CD4-positive, alpha-beta memory T cell (primary cell): ENCODE results near the gene ITPK1. TPM values are rescaled to one million over a fixed set of nuclear protein-coding genes. Genes with fewer than 3 reads are reported as not detected.

Experiments used
- CTCF ChIA-PET: fragments of 350-600 bp; sonication (Branson Sonifier 250); formaldehyde crosslinking; loops from one replicate; lab custom pipeline; 2021; ENCODE audit warnings: inconsistent platforms; ENCODE audit not compliant: partially characterized antibody; lab: Charles Lee
- POLR2A ChIA-PET: fragments of 350-600 bp; sonication (Branson Sonifier 250); formaldehyde crosslinking; loops from one replicate; lab custom pipeline; 2021; ENCODE audit not compliant: partially characterized antibody; lab: Charles Lee
- DNase-seq, 5 donors: peaks; one replicate each; pipeline versions ENCODE4 v3.0.0 to v3.0.0-alpha.2; 2020 to 2022; ENCODE audit warnings: mixed read lengths in 1 of 5
- H3K27ac ChIP-seq: one replicate; pipeline ENCODE4 v1.7.0; 2013; ENCODE audit warnings: low read depth, low read length
- H3K27me3 ChIP-seq: 2 replicates; pipeline ENCODE4 v1.7.0; 2013; ENCODE audit warnings: mild to moderate bottlenecking, low read length, moderate library complexity; ENCODE audit not compliant: insufficient read depth
- H3K36me3 ChIP-seq: 2 replicates; pipeline ENCODE4 v1.7.0; 2013; ENCODE audit warnings: mild to moderate bottlenecking, low read length, moderate library complexity; ENCODE audit not compliant: insufficient read depth
- H3K4me1 ChIP-seq: 2 replicates; pipeline ENCODE4 v1.7.0; 2013; ENCODE audit warnings: mild to moderate bottlenecking, low read length, moderate library complexity; ENCODE audit not compliant: insufficient read depth
- H3K4me3 ChIP-seq, 2 donors: one replicate each; pipeline ENCODE4 v1.7.0; 2013; ENCODE audit warnings: low read length in 2 of 2, mild to moderate bottlenecking in 1 of 2
- H3K9me3 ChIP-seq, 2 donors: one replicate each; pipeline ENCODE4 v1.7.0; 2013; ENCODE audit warnings: low read length in 2 of 2, control low read depth in 1 of 2; ENCODE audit not compliant: control insufficient read depth in 1 of 2
- H3K27ac Mint-ChIP-seq, 7 donors: one replicate each; pipeline ENCODE4 v1.8.0; 2020 to 2021; ENCODE audit warnings: mixed read lengths in 7 of 7, mild to moderate bottlenecking in 6 of 7, inconsistent platforms in 3 of 7, moderate library complexity in 3 of 7
- H3K27me3 Mint-ChIP-seq, 2 donors: one replicate each; pipeline ENCODE4 v1.8.0; 2020 to 2021; ENCODE audit warnings: mixed read lengths in 2 of 2
- H3K36me3 Mint-ChIP-seq, 2 donors: one replicate each; pipeline ENCODE4 v1.8.0; 2020 to 2021; ENCODE audit warnings: mixed read lengths in 2 of 2, inconsistent platforms in 1 of 2, mild to moderate bottlenecking in 1 of 2
- H3K4me1 Mint-ChIP-seq, 4 donors: one replicate each; pipeline ENCODE4 v1.8.0; 2020 to 2021; ENCODE audit warnings: mixed read lengths in 4 of 4, mild to moderate bottlenecking in 1 of 4
- H3K4me3 Mint-ChIP-seq, 8 donors: one replicate each; pipeline ENCODE4 v1.8.0; 2020 to 2021; ENCODE audit warnings: mixed read lengths in 8 of 8, mild to moderate bottlenecking in 7 of 8, moderate library complexity in 6 of 8, inconsistent platforms in 3 of 8
- H3K9me3 Mint-ChIP-seq, 8 donors: one replicate each; pipeline ENCODE4 v1.8.0; 2020 to 2021; ENCODE audit warnings: mixed read lengths in 8 of 8, mild to moderate bottlenecking in 5 of 8, inconsistent platforms in 3 of 8, moderate library complexity in 1 of 8
- intact Hi-C: fragments of 100-400 bp; cut with micrococcal nuclease; formaldehyde crosslinking; loops from one replicate; pipeline ENCODE4 v1.15.1; 2023
- polyA plus RNA-seq, 2 donors: library from polyadenylated mRNA; unstranded; fragments of 300-500 nt; fragmentation: Illumina TruSeq; gene quantifications; one replicate each; pipeline ENCODE4 v1.2.3, GENCODE V29; 2021
- total RNA-seq, 2 experiments: library from RNA; stranded (reverse); gene quantifications; one replicate each; pipeline ENCODE4 v1.2.3, GENCODE V29; 2021

ITPK1 gene
- total and polyA plus RNA-seq, 4 experiments from 2014 or later = 12.5 to 30.0 (median 26.9) TPM

DNA sequence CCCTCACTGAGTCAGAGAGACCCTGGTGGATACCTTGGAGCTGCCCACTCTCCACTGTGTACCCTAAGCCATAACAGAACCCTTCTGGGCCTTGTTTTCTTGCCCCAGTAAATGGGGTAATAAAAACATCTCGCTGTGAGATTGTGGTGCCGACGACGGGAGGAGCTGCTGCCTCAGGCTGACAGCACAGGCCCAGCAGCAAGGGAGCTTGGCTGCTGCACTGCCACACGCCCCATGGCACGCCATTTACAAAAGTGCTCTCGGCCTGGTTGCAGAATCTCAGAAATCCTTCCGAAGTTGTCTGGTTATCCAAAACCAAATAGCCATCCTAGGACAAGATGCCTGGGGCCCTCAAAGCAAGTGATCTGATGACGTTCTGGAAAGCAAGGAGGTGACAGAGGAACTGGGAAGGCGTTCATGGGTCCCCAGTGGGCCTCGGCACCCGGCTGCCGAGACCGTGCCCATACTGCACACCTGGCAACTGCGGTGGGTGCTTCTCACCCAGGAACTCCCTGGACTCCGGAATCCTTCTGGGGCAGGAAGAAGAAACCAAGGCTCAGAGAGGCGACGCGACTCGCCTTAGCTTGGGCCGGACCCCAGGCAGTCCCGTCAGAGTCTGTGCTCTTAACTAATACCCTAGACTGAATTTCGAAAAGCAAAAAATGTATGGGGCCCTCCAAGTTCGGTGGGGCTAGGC is 166.1 kb downstream of the ITPK1 start:
- no peak for DNase-seq
- no peaks in the 10 kb centered on the region for H3K27me3 Mint-ChIP-seq
- Histone ChIP-seq H3K4me1 (no peaks in the 10 kb centered on the region), H3K4me3 (no peak overlapping the region), H3K36me3 (peaks cover under 1% of the 10 kb centered on the region), H3K9me3 (no peaks in the 10 kb centered on the region), H3K27ac (no peak overlapping the region), H3K27me3 (no peaks in the 10 kb centered on the region)
- intact Hi-C loops = loop anchor here (5.0 kb wide), 1 partner anchor 958 kb away; no protein-coding TSS in a partner anchor
- peaks cover 0 to 2% (median 0%) of the 10 kb centered on the region in 8 donors for H3K9me3 Mint-ChIP-seq
- H3K4me1 Mint-ChIP-seq = peaks cover 3 to 9% (median 5%) of the 10 kb centered on the region in 4 donors
- no peak overlapping the region for H3K4me3 Mint-ChIP-seq
- H3K27ac Mint-ChIP-seq = no peak overlapping the region
- ChIA-PET CTCF (interaction anchor here (1.5 kb wide), 1 partner anchor 183 kb away, joined by 6 read pairs; no protein-coding TSS in a partner anchor), POLR2A (no interaction called here)
- H3K36me3 Mint-ChIP-seq = peaks cover 13 to 27% of the 10 kb centered on the region in 2 donors

DNA sequence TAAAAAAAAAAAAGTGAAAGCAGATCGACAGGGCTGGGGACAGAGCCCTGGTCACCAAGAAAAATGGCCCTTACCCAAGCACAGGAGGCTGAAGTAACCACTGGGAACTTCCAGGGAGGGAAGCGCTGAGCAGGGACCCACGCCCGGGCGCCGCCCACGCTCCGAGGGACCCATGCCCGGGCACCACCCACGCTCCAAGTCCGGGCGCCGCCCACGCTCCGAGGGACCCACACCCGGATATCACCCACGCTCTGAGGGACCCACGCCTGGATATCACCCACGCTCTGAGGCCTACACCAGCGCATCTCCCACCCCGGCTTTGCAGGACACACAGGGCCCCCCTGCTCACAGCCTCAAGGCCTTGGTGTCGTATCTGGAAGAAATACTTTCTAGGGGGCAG is 167.1 kb downstream of the ITPK1 start:
- H3K36me3 ChIP-seq = peaks cover 5% of the 10 kb centered on the region
- CTCF ChIA-PET = interaction anchor here (1.5 kb wide), 1 partner anchor 184 kb away, joined by 6 read pairs; no protein-coding TSS in a partner anchor

DNA sequence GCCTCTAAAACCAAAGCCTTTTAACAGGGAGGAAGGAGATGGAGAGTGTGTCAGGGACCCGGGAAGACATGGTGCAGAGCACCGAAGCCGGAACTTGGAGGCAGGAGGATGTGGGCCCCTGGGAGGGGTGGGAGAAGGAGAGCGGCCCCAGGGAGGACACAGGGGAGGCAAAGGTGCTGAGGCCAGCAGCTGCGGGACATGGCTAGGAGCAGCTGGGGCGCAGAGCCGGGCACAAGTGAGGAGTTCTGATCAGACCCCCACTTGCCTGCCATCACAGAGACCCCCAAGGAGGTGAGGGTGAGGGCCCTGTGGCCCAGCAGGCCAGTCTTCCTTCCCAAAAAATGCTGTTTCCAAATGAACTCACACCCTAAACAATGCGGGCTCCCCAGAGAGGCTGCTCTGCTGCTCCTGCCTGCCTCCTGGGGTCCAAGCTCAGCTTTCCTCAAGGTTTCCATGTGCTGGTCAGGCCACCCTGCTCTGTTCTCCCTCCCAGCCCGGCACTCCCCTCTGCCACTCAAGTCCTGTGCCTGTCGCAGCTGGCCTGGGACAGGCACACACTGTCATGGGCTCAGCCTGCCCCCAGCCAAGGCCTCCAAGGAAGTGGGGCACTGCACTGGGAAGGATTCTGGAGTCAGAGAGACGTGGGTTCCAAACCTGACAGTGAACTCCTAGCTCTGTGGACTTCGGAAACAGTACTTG is 168.7 kb downstream of the ITPK1 start:
- Histone ChIP-seq H3K4me1 (no peaks in the 10 kb centered on the region), H3K9me3 (no peaks in the 10 kb centered on the region), H3K4me3 (no peak overlapping the region), H3K27me3 (no peaks in the 10 kb centered on the region), H3K36me3 (peaks cover 5% of the 10 kb centered on the region), H3K27ac (no peak overlapping the region)
- Mint-ChIP-seq H3K27ac (peak overlapping the region in 1 of 7 donors; percentile 70), H3K4me1 (peaks cover 1 to 5% (median 2%) of the 10 kb centered on the region in 4 donors), H3K36me3 (peaks cover 18 to 38% of the 10 kb centered on the region in 2 donors), H3K27me3 (no peaks in the 10 kb centered on the region), H3K4me3 (no peak overlapping the region), H3K9me3 (peaks cover 0 to 2% (median 0%) of the 10 kb centered on the region in 8 donors)
- DNase-seq = no peak
- ChIA-PET POLR2A (no interaction called here), CTCF (no interaction called here)
- intact Hi-C loops = no loop called here

More for the DNA sequence above, 167.1 kb downstream of the ITPK1 start:
- POLR2A ChIA-PET = no interaction called here
- Mint-ChIP-seq H3K36me3 (peaks cover 18 to 31% of the 10 kb centered on the region in 2 donors), H3K9me3 (peaks cover 0 to 2% (median 0%) of the 10 kb centered on the region in 8 donors), H3K27ac (no peak overlapping the region), H3K27me3 (no peaks in the 10 kb centered on the region), H3K4me1 (peaks cover 3 to 9% (median 5%) of the 10 kb centered on the region in 4 donors), H3K4me3 (no peak overlapping the region)
- intact Hi-C loops = no loop called here
- Histone ChIP-seq H3K4me3 (no peak overlapping the region), H3K4me1 (no peaks in the 10 kb centered on the region), H3K27me3 (no peaks in the 10 kb centered on the region), H3K9me3 (no peaks in the 10 kb centered on the region), H3K27ac (no peak overlapping the region)
- no peak for DNase-seq

DNA sequence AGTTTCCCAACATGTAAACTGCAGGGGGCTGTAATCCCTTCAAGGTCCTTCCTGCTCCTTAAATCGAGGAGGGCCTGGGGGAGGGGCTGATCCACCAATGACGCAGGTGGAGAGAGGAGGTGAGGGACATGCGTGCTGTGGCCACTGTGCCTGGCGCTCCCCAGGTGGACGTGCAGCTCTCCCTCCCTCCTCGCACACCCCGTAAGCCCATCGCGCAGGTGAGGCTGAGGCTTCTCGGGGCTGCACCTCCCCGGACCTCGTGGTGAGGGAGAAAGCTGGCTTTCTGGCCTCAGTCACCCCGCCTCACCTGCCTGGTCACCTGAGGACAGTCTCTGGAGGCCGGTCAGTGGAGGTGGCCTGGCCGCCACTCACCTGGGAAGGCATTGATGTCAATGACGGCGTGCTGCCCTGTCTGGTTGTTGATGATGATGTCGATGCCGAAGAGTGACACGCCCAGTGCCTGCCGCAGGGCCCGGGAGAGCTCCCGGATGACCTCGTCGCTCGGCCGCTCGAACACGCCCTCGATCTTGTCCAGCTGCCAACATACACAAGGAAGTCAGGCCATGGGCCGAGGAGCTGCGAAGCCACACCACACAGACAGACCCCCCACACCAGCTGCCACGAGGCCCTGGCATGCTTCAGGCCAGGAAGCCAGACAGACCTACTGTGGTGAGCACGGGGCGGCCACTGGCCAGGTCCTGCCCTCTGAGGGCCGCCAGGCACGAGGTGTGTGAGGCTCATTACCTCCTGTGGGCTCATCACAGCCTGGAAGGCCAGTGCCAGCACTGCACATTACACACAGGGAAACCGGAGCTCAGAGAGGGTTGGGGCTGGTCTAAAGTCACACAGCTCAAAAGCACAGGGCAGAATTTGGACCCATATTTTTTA is 169.5 kb downstream of the ITPK1 start:
- CTCF ChIA-PET = no interaction called here
- H3K27ac Mint-ChIP-seq = no peak overlapping the region
- DNase-seq = no peak
- peaks cover 5% of the 10 kb centered on the region for H3K36me3 ChIP-seq
- no peaks in the 10 kb centered on the region for H3K9me3 ChIP-seq
- H3K27ac ChIP-seq = no peak overlapping the region
- no peak overlapping the region for H3K4me3 ChIP-seq
- H3K36me3 Mint-ChIP-seq = peaks cover 20 to 36% of the 10 kb centered on the region in 2 donors
- H3K4me3 Mint-ChIP-seq = no peak overlapping the region
- H3K27me3 ChIP-seq = no peaks in the 10 kb centered on the region
- no peaks in the 10 kb centered on the region for H3K4me1 Mint-ChIP-seq
- H3K4me1 ChIP-seq = no peaks in the 10 kb centered on the region
- intact Hi-C loops = no loop called here
- peaks cover 0 to 2% (median 0%) of the 10 kb centered on the region in 8 donors for H3K9me3 Mint-ChIP-seq
- POLR2A ChIA-PET = no interaction called here
- H3K27me3 Mint-ChIP-seq = no peaks in the 10 kb centered on the region

DNA sequence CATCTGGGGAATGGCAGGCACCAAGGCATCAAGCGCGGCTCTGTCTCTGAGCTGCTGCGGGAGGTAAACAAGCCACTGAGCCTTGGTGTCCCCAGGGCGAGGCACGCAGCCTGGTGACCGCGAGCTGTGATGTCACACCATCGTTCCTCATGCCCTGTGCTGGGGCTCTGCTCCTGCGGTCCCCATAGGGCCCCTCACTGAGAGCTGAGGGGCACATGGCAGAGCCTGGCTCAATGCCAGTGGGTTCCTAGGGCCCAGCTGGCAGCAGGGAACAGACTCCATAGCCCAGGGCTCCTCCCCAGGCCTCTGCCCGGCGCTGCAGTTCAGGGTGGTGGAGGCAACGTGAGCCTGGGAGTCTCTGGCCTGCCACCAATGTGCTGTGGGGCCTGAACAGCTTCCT is 170.2 kb downstream of the ITPK1 start:
- H3K36me3 Mint-ChIP-seq = peaks cover 22 to 38% of the 10 kb centered on the region in 2 donors
- no peaks in the 10 kb centered on the region for H3K4me1 Mint-ChIP-seq
- no peak overlapping the region for H3K4me3 Mint-ChIP-seq
- CTCF ChIA-PET = no interaction called here
- POLR2A ChIA-PET = no interaction called here
- H3K27me3 Mint-ChIP-seq = no peaks in the 10 kb centered on the region
- no peak for DNase-seq
- intact Hi-C loops = no loop called here
- peaks cover 0 to 2% (median 0%) of the 10 kb centered on the region in 8 donors for H3K9me3 Mint-ChIP-seq
- no peaks in the 10 kb centered on the region for H3K9me3 ChIP-seq
- H3K36me3 ChIP-seq = peaks cover 5% of the 10 kb centered on the region
- H3K27ac Mint-ChIP-seq = no peak overlapping the region
- no peaks in the 10 kb centered on the region for H3K4me1 ChIP-seq
- no peak overlapping the region for H3K4me3 ChIP-seq
- no peak overlapping the region for H3K27ac ChIP-seq
- H3K27me3 ChIP-seq = no peaks in the 10 kb centered on the region

DNA sequence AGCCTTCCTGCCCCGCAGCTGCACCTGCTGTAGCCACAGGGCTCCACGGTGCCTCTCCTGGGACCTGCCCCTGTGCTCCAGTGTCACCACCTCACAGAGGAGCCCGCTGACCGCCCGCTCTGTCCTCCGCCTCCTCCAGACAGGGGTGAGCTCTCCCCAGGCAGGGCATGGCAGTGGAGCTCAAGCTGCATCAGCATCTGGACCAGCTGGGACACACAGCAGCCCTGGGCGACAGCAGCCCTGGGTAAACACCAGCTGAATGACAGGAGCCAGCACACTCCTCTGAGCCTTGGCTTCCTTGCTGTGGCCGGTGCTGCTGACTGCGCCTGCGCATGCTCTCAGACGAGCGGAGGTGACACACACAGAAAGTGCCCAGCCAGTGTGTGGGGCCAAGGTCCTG is 170.7 kb downstream of the ITPK1 start:
- Histone ChIP-seq H3K9me3 (no peaks in the 10 kb centered on the region), H3K27me3 (no peaks in the 10 kb centered on the region), H3K4me1 (no peaks in the 10 kb centered on the region), H3K36me3 (peaks cover 5% of the 10 kb centered on the region), H3K4me3 (no peak overlapping the region), H3K27ac (no peak overlapping the region)
- H3K9me3 Mint-ChIP-seq = peaks cover 0 to 2% (median 0%) of the 10 kb centered on the region in 8 donors
- CTCF ChIA-PET = no interaction called here
- H3K27me3 Mint-ChIP-seq = no peaks in the 10 kb centered on the region
- peaks cover 22 to 37% of the 10 kb centered on the region in 2 donors for H3K36me3 Mint-ChIP-seq
- DNase-seq = no peak
- no peaks in the 10 kb centered on the region for H3K4me1 Mint-ChIP-seq
- intact Hi-C loops = no loop called here
- no peak overlapping the region for H3K4me3 Mint-ChIP-seq
- H3K27ac Mint-ChIP-seq = no peak overlapping the region
- POLR2A ChIA-PET = no interaction called here
